NCI-H1105 treated with DMSO at 0.1 percent for 48 hours (cell line): Measurements from ENCODE around the gene COPS7B.

Source experiments
- DNase-seq: peaks from one replicate; lab custom pipeline; 2025; lab: John Stamatoyannopoulos, UW

COPS7B gene

DNA sequence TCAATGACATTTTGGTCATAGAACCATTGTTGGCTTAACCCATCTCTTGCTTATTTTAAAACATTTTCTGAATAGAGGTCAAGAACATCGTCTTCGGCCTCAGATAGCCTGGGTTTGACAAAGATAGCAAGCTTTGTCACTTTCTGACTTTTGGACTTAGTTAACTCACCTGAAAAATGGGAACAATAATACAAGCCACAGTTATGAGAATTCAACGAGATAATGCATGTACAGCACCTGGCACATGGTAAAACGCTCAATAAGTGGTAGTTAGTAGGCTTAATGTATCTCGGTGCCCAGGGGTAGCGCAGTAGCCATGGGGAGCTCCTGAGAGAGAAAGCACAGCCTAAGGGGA is 446 bp upstream of the COPS7B start:
- DNase-seq, result no peak

DNA sequence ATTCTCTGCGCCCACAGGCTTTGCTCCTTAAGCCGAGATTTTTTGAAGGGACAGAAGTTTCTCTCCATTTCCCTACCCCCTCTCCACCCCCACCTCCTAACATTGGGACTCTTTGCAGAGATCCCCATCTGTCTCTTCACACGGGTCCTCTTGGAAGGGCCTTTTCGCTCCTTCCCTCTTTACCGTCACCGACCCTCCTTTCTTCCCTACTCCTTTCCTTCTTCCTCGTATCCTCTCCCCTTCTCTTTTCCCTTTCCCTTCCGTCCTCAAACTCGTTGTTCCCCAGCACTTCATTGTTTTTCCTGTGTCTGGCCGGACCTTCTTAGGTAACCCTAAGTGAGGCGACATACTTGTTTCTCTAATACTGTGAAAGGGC is 660 bp downstream of the COPS7B start:
- no peak for DNase-seq

- no peak for DNase-seq
Measured at GRCh38 chr2:231791107-231791506, 4.9 kb downstream of the COPS7B start.

DNA sequence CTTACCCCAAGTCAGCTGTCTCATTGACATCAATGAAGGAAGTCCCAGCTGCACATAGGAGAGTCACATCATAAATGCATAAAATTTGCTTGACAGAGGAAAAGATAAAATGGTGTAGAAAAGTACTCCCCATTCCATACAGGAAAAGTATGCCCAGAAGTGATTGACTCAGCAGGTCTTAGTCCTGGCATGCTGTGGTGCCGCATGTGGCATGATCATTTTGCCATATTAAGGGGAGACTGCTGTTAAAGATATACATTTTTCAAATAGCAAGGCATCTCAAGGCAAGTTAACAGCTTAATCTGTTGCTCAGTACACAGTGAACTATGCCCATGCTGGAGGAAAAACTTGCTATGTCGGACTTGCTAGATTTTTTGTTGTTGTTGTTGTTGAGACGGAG is 8.1 kb downstream of the COPS7B start:
- no peak for DNase-seq

GRCh38 chr2:231795525-231796327 is 9.5 kb downstream of the COPS7B start:
- peak; percentile 83 for DNase-seq

- peak; percentile 21 for DNase-seq
Measured at GRCh38 chr2:231800493-231801091, 14.3 kb downstream of the COPS7B start.

DNA sequence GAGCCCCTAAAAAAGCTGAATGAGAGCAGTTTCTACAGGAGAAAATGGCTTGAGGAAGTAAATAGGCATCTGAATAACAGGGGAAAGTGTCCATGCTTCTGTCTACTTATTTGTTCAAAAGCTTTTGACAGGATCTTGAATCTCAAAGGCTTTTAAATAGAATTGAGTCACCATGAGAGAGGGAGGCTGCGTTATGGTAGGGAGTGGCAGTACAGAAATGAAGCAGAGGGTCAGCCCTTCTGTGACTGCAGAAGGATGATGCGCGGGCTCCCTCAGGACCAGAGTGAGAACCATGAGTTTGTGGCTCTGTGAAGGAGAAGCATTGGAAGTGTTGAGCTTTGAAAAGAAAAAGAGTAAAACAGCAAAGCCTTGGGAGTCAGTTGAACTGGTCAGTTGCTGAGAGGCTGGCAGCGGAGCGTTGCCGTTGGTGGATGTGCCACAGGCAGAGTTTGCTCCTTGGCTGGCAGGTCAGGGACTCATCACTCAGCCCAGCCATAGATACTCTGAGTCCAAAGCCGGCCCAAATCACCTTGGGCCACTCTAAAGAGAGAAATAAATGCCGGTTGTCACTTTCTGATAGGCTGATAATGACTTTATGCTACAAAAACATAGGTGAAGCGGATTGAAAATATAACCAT is 17.4 kb downstream of the COPS7B start:
- DNase-seq, result no peak

- DNase-seq, result no peak
Measured at GRCh38 chr2:231807020-231807419, 20.8 kb downstream of the COPS7B start.

GRCh38 chr2:231810905-231811304 is 24.7 kb downstream of the COPS7B start:
- DNase-seq, result no peak

DNA sequence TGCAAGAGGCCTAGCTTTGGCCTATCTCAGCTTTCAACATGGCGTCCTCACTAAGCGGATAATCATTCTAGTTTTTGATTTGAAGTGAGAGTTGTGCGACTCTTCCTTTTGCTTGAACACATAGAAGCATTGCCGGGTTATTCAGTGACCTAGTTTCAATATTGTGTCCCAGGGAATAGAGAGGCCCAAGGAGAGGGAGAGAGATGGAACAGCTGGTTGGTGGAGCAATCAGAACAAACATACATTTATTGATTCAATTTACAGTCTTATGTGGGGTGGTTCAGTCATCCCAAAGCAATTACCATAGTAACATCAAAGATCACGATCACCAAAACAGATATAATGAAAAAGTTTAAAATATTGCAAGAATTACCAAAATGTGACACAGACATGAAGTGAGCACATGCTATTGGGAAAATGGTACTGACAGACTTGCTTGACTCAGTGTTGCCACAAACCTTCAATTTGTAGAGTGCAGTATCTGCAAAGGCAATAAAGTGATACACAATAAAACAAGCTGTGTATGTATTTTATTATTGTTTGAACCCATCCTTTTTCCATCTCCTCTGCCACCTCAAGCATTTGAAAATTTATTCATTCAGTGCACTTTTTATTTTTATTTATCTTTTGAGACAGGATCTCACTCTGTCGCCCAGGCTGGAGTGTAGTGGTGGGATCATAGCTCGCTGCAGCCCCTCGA is 30.2 kb downstream of the COPS7B start:
- no peak for DNase-seq

GRCh38 chr2:231819447-231820042 is 33.3 kb downstream of the COPS7B start:
- no peak for DNase-seq

DNA sequence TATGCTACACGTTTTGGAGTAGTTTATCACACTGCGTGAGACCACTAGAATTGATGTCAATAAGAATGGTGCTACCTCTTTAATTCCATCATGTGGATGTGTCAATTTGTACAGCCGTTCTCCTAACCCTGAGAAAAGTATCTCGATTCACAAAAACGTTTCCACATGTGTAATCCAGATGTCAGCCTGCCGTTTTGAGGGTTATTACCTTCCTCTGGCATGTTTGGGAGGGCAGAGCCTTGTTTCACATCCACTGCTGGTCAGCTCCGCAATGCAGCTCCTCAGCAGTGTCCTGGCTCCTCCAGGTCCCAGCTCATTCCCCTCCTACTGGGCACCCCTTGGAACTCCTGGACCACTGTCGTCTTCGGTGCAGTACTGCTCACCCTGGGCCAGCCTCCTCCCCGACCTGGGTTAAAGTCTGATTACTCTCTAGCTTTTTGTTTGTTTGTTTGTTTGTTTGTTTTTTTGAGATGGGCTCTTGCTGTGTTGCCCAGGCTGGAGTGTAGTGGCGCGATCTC is 34.6 kb downstream of the COPS7B start:
- no peak for DNase-seq

- no peak for DNase-seq
Measured at GRCh38 chr2:231821908-231822307, 35.7 kb downstream of the COPS7B start.

GRCh38 chr2:231853105-231853504 is 66.9 kb downstream of the COPS7B start:
- DNase-seq, result no peak

DNA sequence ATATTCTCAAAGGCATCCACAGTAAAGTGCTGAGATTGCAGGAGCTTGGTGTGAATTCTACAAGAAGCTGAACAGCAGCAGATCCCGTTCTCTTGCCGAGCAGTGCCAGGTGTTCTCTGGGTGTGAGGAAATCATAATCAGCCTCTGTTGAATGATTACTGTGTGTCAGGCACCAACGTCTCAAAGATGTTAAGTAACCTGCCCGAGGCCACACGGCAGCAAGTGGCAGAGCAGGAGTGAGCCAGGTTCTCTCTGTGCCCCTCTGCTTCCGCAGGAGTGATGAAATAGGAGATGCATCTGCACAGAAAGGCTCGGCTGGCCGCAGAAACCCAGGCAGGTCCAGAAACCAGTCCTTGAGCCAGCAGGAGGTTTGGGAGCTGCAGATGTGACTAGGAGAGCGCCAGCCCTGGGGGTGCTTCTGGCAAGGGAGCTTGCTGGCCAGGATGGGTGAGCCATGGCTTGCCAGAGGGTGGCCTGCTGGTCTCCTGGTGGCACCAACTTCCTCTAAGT is 68.4 kb downstream of the COPS7B start:
- no peak for DNase-seq

DNA sequence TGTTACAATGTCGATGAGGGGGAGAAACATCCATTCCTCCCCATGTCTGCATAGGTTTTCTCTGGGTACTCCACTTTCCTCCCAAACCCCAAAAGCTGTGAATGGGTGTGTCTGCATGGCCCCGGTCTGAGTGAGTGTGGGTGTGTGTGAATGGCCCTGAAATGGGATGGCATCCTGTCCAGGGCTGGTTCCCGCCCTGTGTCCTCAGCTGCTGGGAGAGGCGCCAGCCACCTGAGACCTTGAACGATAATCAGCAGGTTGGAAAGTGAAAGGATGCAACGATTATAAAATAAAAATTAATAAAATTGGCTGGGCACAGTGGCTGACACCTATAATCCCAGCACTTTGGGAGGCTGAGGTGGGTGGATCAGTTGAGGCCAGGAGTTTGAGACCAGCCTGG is 70.7 kb downstream of the COPS7B start:
- no peak for DNase-seq
